ENCODE data around the gene ALPK3. TPM values are rescaled to one million over a fixed set of nuclear protein-coding genes. Genes with fewer than 3 reads are reported as not detected.

The ALPK3 gene
- polyA plus RNA-seq, 1 donor from 2014 or later, result not detected

DNA sequence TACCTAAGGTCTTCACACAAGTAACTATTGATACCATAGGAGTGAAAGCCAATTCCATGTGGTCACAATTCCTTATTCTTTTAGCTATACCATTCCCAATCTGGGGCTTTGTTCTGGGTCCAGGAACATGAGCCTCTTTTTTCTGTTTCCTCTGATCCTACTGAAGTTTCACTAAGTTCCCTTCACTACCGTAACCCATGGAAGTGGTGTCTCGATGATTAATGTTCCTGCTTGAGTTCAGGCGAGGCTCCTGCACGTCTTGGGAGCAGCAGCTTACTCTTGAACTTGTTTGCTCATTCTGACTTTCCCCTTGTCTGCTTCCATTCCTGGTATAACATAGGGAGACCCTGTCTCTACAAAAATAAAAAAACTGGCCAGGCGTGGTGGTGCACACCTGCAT, 45.1 kb upstream of the ALPK3 start:
- H3K27me3 ChIP-seq (ENCODE audit: insufficient read depth, low read depth, low read length), result no peaks in the 10 kb centered on the region
- no peaks in the 10 kb centered on the region for H3K9me2 ChIP-seq (ENCODE audit: insufficient read depth, low read length)
- H3K9ac ChIP-seq (ENCODE audit: low read length), result no peak overlapping the region
- no peaks in the 10 kb centered on the region for H3F3A ChIP-seq (ENCODE audit: insufficient read depth, low read length, poor library complexity, severe bottlenecking)
- H3K27ac ChIP-seq (ENCODE audit: low read length), result no peak overlapping the region
- TF ChIP-seq TAF1 (IDR thresholded peaks at IDR 0.05; ENCODE audit: low read depth), result no peak
- H3K9me3 ChIP-seq (ENCODE audit: low read length), result no peaks in the 10 kb centered on the region
- H3K4me2 ChIP-seq (ENCODE audit: low read length), result no peak overlapping the region
- peaks cover 5% of the 10 kb centered on the region for H3K79me2 ChIP-seq (replicated peaks; ENCODE audit: insufficient read depth, low read length)
- no peak overlapping the region for H2AFZ ChIP-seq (ENCODE audit: low read depth, low read length)
- no peak overlapping the region for H3K4me3 ChIP-seq (ENCODE audit: low read length)
- no peaks in the 10 kb centered on the region for H4K20me1 ChIP-seq (ENCODE audit: insufficient read depth)
- peaks cover 5% of the 10 kb centered on the region for H3K36me3 ChIP-seq (ENCODE audit: insufficient read depth, low read length)

DNA sequence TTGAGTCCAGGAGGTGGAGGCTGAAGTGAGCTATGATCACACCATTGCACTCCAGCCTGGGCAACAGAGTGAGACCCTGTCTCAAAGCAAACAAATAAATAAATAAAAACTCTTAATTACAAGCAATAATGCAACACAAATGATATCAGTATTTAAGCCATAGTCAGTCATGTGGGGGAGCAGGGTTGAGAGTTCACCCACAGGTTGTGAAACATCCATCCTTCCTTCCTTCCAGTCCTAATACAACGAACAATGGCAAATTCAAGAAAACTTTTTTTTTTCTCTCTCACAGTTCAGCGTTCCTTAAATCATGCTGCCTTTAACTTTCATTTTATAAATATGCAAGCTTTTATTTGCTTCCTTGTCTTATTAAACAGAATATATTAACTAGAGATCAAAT, 44.7 kb upstream of the ALPK3 start:
- no peak overlapping the region for H2AFZ ChIP-seq (ENCODE audit: low read depth, low read length)
- no peaks in the 10 kb centered on the region for H3K9me3 ChIP-seq (ENCODE audit: low read length)
- no peaks in the 10 kb centered on the region for H4K20me1 ChIP-seq (ENCODE audit: insufficient read depth)
- H3K9me2 ChIP-seq (ENCODE audit: insufficient read depth, low read length), result no peaks in the 10 kb centered on the region
- H3K79me2 ChIP-seq (replicated peaks; ENCODE audit: insufficient read depth, low read length), result peaks cover 5% of the 10 kb centered on the region
- peaks cover 5% of the 10 kb centered on the region for H3K36me3 ChIP-seq (ENCODE audit: insufficient read depth, low read length)
- no peaks in the 10 kb centered on the region for H3K27me3 ChIP-seq (ENCODE audit: insufficient read depth, low read depth, low read length)
- no peak overlapping the region for H3K27ac ChIP-seq (ENCODE audit: low read length)
- TF ChIP-seq MXI1 (conservative IDR thresholded peaks at IDR 0.05; ENCODE audit: poor library complexity, severe bottlenecking) (no peak), REST (IDR thresholded peaks at IDR 0.05; ENCODE audit: borderline replicate concordance) (no peak)
- TF ChIP-seq, protein P1, sequence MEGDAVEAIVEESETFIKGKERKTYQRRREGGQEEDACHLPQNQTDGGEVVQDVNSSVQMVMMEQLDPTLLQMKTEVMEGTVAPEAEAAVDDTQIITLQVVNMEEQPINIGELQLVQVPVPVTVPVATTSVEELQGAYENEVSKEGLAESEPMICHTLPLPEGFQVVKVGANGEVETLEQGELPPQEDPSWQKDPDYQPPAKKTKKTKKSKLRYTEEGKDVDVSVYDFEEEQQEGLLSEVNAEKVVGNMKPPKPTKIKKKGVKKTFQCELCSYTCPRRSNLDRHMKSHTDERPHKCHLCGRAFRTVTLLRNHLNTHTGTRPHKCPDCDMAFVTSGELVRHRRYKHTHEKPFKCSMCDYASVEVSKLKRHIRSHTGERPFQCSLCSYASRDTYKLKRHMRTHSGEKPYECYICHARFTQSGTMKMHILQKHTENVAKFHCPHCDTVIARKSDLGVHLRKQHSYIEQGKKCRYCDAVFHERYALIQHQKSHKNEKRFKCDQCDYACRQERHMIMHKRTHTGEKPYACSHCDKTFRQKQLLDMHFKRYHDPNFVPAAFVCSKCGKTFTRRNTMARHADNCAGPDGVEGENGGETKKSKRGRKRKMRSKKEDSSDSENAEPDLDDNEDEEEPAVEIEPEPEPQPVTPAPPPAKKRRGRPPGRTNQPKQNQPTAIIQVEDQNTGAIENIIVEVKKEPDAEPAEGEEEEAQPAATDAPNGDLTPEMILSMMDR (IDR thresholded peaks at IDR 0.05; ENCODE audit: poor library complexity, severe bottlenecking), result no peak
- no peak overlapping the region for H3K9ac ChIP-seq (ENCODE audit: low read length)
- H3K4me2 ChIP-seq (ENCODE audit: low read length), result no peak overlapping the region
- no peaks in the 10 kb centered on the region for H3F3A ChIP-seq (ENCODE audit: insufficient read depth, low read length, poor library complexity, severe bottlenecking)
- no peak overlapping the region for H3K4me3 ChIP-seq (ENCODE audit: low read length)

- H3K4me2 ChIP-seq (ENCODE audit: low read length), result no peak overlapping the region
- no peak overlapping the region for H3K27ac ChIP-seq (ENCODE audit: low read length)
- H3K4me3 ChIP-seq (ENCODE audit: low read length), result no peak overlapping the region
- H3K9ac ChIP-seq (ENCODE audit: low read length), result no peak overlapping the region
- no peaks in the 10 kb centered on the region for H4K20me1 ChIP-seq (ENCODE audit: insufficient read depth)
- peaks cover 5% of the 10 kb centered on the region for H3K79me2 ChIP-seq (replicated peaks; ENCODE audit: insufficient read depth, low read length)
- H3F3A ChIP-seq (ENCODE audit: insufficient read depth, low read length, poor library complexity, severe bottlenecking), result no peaks in the 10 kb centered on the region
- no peaks in the 10 kb centered on the region for H3K27me3 ChIP-seq (ENCODE audit: insufficient read depth, low read depth, low read length)
- TF ChIP-seq REST (IDR thresholded peaks at IDR 0.05; ENCODE audit: borderline replicate concordance), result no peak
- no peak for TF ChIP-seq RAD21 (conservative IDR thresholded peaks at IDR 0.05)
- TF ChIP-seq, protein P1 (IDR thresholded peaks at IDR 0.05; ENCODE audit: poor library complexity, severe bottlenecking), result no peak
- no peak for TF ChIP-seq MXI1 (conservative IDR thresholded peaks at IDR 0.05; ENCODE audit: poor library complexity, severe bottlenecking)
- TF ChIP-seq SMC3 (conservative IDR thresholded peaks at IDR 0.05; ENCODE audit: poor library complexity), result no peak
- TF ChIP-seq EP300 (conservative IDR thresholded peaks at IDR 0.05; ENCODE audit: poor library complexity, severe bottlenecking), result no peak
- TF ChIP-seq POLR2AphosphoS5 (IDR thresholded peaks at IDR 0.05), result no peak
- no peak for TF ChIP-seq TAF1 (IDR thresholded peaks at IDR 0.05; ENCODE audit: low read depth)
- TF ChIP-seq EZH2 (IDR thresholded peaks at IDR 0.05; ENCODE audit: borderline replicate concordance, insufficient read depth, low read length, poor library complexity, severe bottlenecking), result no peak
- H3K9me2 ChIP-seq (ENCODE audit: insufficient read depth, low read length), result no peaks in the 10 kb centered on the region
- H3K9me3 ChIP-seq (ENCODE audit: low read length), result no peaks in the 10 kb centered on the region
- H3K36me3 ChIP-seq (ENCODE audit: insufficient read depth, low read length), result peaks cover 5% of the 10 kb centered on the region
- H2AFZ ChIP-seq (ENCODE audit: low read depth, low read length), result no peak overlapping the region
Measured at GRCh38 chr15:84773716-84774115, 43.4 kb upstream of the ALPK3 start.
